NCI-H2107 treated with DMSO at 0.1 percent for 48 hours (cell line): Measurements from ENCODE around the gene SSTR1.

Experiments
- DNase-seq: peaks from one replicate; lab custom pipeline; 2025; ENCODE audit not compliant: unreplicated experiment; lab: John Stamatoyannopoulos, UW

The SSTR1 gene

DNA sequence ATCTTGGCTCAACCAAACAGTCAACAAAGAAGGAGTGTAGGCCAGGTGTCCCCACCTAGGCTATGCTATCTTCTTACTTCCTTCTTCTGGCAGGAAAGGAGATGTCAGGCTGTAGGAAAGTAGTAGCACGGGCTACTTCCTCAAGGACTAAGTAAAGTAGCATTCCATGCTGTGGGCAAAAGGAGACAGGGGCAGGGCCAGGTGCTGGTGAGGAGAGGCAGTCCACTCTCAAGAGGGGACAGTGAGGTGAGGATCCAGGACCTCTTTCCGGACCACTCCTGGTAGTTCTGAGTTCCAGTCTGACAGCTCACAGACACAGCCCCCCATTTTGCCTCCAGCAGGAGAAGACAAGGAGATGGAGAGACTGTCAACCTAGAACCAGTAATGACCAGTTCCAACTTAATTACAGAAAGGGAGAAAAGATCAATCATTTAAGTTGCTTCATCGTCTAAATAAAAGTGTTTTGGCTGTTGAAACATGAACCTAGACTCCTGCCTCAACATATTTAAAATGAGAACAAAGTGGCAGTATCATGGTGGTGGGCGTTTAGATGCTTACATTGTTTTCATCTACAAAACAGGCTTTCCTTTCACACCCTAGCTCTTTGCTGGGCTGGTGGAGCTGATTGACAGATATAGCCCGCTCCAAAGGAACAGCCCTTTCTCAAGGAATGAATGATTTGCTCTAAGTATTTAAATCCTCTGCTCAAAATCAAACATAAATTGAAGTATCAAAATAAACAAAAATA, 5.1 kb upstream of the SSTR1 start:
- DNase-seq: no peak

GRCh38 chr14:38203929-38204718, 3.6 kb upstream of the SSTR1 start:
- no peak for DNase-seq

DNA sequence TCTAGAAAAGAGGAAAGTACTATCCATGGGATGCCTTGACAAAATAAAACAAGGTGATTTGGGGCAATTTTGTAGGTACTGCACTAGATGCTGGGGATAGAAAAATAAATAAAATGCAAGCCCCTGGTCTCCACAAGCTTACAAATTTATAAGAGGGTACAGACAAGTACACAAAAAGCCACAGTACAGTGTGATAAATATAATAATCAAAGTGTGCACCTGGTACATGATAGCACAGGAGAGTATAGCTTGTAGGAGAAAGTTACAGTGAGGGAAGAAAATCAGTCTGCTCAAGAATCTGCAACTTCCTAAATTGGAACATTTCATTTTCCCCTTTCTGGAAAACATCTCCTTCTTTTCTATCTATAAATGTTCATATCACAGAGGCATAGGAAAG, 3.0 kb upstream of the SSTR1 start:
- DNase-seq: no peak

- no peak for DNase-seq
These were observed 2.4 kb upstream of the SSTR1 start for GRCh38 chr14:38205119-38205813.

DNA sequence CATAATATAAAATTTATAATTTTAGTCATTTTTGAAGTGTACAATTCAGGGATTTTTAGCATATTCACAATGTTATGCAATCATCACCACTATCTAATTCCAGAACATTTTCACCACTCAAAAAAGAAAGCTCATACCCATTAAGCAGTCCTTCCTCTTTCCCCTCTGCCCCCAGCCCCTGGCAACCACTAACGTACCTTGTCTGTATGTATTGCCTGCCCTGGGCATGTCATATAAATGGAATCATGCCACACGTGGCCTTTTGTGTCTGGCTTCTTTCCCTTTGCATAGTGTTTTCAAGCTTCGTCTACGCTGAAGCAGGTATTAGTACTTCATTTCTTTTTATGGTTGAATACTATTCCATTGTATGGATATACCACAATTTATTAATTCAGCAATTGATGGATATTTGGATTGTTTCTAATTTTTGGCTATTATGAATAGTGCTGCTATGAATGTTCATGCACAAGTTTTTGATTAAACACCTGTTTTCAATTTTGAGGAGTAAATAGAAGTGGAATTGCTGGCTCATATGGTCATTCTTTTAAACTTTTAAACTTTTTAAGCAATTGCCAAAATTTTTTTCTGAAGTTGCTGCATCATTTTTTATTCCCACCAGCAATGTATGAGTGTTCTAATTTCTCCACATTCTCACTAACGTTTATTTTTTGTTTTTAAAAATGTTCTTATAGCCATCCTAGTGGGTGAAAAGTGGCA, 1.6 kb upstream of the SSTR1 start:
- no peak for DNase-seq

- DNase-seq: no peak
These were observed 871 bp upstream of the SSTR1 start for GRCh38 chr14:38206689-38207376.

GRCh38 chr14:38207377-38207735, 348 bp upstream of the SSTR1 start:
- no peak for DNase-seq

GRCh38 chr14:38208618-38209562, 1.2 kb downstream of the SSTR1 start:
- no peak for DNase-seq

DNA sequence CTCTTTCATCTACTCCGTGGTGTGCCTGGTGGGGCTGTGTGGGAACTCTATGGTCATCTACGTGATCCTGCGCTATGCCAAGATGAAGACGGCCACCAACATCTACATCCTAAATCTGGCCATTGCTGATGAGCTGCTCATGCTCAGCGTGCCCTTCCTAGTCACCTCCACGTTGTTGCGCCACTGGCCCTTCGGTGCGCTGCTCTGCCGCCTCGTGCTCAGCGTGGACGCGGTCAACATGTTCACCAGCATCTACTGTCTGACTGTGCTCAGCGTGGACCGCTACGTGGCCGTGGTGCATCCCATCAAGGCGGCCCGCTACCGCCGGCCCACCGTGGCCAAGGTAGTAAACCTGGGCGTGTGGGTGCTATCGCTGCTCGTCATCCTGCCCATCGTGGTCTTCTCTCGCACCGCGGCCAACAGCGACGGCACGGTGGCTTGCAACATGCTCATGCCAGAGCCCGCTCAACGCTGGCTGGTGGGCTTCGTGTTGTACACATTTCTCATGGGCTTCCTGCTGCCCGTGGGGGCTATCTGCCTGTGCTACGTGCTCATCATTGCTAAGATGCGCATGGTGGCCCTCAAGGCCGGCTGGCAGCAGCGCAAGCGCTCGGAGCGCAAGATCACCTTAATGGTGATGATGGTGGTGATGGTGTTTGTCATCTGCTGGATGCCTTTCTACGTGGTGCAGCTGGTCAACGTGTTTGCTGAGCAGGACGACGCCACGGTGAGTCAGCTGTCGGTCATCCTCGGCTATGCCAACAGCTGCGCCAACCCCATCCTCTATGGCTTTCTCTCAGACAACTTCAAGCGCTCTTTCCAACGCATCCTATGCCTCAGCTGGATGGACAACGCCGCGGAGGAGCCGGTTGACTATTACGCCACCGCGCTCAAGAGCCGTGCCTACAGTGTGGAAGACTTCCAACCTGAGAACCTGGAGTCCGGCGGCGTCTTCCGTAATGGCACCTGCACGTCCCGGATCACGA, 2.2 kb downstream of the SSTR1 start:
- no peak for DNase-seq

- DNase-seq: no peak
These were observed 3.0 kb downstream of the SSTR1 start for GRCh38 chr14:38210587-38211216.

DNA sequence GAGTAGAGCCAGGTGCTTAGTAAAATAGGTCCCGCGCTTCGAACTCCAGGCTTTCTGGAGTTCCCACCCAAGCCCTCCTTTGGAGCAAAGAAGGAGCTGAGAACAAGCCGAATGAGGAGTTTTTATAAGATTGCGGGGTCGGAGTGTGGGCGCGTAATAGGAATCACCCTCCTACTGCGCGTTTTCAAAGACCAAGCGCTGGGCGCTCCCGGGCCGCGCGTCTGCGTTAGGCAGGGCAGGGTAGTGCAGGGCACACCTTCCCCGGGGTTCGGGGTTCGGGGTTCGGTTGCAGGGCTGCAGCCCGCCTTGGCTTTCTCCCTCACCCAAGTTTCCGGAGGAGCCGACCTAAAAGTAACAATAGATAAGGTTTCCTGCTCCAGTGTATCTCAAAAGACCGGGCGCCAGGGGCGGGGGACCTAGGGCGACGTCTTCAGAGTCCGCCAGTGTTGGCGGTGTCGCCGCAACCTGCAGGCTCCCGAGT, 3.6 kb downstream of the SSTR1 start:
- DNase-seq: no peak

GRCh38 chr14:38212111-38212510, 4.4 kb downstream of the SSTR1 start:
- no peak for DNase-seq

DNA sequence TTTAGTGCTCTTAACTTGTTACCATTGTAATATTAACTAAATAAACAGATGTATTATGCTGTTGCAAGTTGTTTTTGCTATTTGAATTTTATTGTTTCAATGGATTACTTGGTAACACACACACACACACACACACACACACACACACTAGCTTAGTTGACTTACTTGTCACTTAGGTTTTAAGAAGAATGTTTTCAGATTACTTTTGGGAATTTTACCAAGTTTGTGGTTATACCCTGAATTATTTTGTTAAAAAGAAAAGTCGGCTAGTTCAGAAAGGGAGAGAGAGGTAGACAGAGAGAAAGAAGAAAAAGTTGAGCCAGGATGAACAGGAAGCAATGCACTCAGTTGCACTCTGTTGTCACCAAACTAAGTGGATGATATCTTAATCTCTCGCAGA, 5.3 kb downstream of the SSTR1 start:
- DNase-seq: no peak

GRCh38 chr14:38217553-38217952, 9.8 kb downstream of the SSTR1 start:
- no peak for DNase-seq

DNA sequence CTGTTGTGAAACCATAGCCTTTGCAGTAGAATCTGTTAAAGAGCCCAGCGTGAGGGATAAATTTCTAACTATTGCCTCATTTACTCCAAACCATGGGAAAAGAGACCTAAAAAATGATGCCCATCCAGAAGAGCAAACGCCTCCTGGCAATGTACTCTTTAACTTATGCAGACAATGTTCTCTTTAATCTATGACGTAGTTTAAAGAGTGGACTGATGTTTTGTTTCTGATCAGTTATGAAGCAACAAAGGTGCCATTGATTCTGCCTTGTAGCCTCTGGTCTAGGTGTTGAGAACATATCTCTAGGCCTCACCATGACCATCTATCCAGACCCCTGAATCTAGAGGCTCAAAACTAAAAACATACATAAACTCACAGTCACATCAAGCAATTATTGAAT, 13.4 kb downstream of the SSTR1 start:
- no peak for DNase-seq

- DNase-seq: no peak
These were observed 16.6 kb downstream of the SSTR1 start for GRCh38 chr14:38224338-38224737.

GRCh38 chr14:38225946-38226345, 18.2 kb downstream of the SSTR1 start:
- DNase-seq: no peak

- no peak for DNase-seq
These were observed 18.7 kb downstream of the SSTR1 start for GRCh38 chr14:38226366-38226765.
